Progenitor cell of endocrine pancreas (in vitro differentiated cells): Measurements from ENCODE around the gene HDAC8. TPM values are rescaled to one million over a fixed set of nuclear protein-coding genes. Genes with fewer than 3 reads are reported as not detected.
"Not testable (repeated sequence)": the region's sequence is repeated elsewhere in the genome, so short reads cannot be mapped to it uniquely, and the experiment has no call there.

ENCODE experiments used
- DNase-seq: peaks from one replicate; pipeline ENCODE4 v3.0.0; 2021; ENCODE audit warnings: low spot score; ENCODE audit not compliant: unreplicated experiment
- H3K27ac Mint-ChIP-seq: 2 replicates; pipeline ENCODE4 v1.8.0; 2021; ENCODE audit warnings: mild to moderate bottlenecking, moderate library complexity, mixed read lengths
- H3K27me3 Mint-ChIP-seq: 2 replicates; pipeline ENCODE4 v1.8.0; 2021; ENCODE audit warnings: mixed read lengths
- H3K36me3 Mint-ChIP-seq: 2 replicates; pipeline ENCODE4 v1.8.0; 2022; ENCODE audit warnings: mixed read lengths; ENCODE audit not compliant: insufficient read depth
- H3K4me1 Mint-ChIP-seq: 2 replicates; pipeline ENCODE4 v1.8.0; 2021; ENCODE audit warnings: low read depth, mixed read lengths
- H3K4me3 Mint-ChIP-seq: 2 replicates; pipeline ENCODE4 v1.8.0; 2021; ENCODE audit warnings: low read depth, mild to moderate bottlenecking, moderate library complexity, mixed read lengths
- H3K9me3 Mint-ChIP-seq: 2 replicates; pipeline ENCODE4 v1.8.0; 2021; ENCODE audit warnings: low read depth, mixed read lengths
- CTCF ChIP-seq: fragments of 200-600 bp; sonication (generic); IDR thresholded peaks from one replicate; pipeline ENCODE4 v1.5.0; 2021; ENCODE audit warnings: antibody characterized with exemption, mild to moderate bottlenecking; ENCODE audit not compliant: unreplicated experiment
- total RNA-seq: library from RNA; stranded (reverse); gene quantifications from 2 replicates; pipeline ENCODE4 v1.2.1, GENCODE V29; 2021

The HDAC8 gene
- total RNA-seq, 1 donor from 2014 or later, result 38.4 TPM

- H3K9me3 Mint-ChIP-seq, result peaks cover 49% of the 10 kb centered on the region
- H3K4me1 Mint-ChIP-seq, result no peaks in the 10 kb centered on the region
- no peaks in the 10 kb centered on the region for H3K27me3 Mint-ChIP-seq
- H3K36me3 Mint-ChIP-seq, result peaks cover 3% of the 10 kb centered on the region
- no peak for DNase-seq
- TF ChIP-seq CTCF, result no peak
- H3K27ac Mint-ChIP-seq, result no peak overlapping the region
- no peak overlapping the region for H3K4me3 Mint-ChIP-seq
Observed at GRCh38 chrX:72526534-72527508, 45.8 kb downstream of the HDAC8 start.

- TF ChIP-seq CTCF, result no peak
- no peak for DNase-seq
- Mint-ChIP-seq H3K9me3 (peaks cover 41% of the 10 kb centered on the region), H3K36me3 (peaks cover 13% of the 10 kb centered on the region), H3K4me1 (peaks cover 2% of the 10 kb centered on the region), H3K4me3 (no peak overlapping the region), H3K27me3 (no peaks in the 10 kb centered on the region), H3K27ac (no peak overlapping the region)
Observed at GRCh38 chrX:72498782-72499181, 73.9 kb downstream of the HDAC8 start.

GRCh38 chrX:72495046-72495445, 77.6 kb downstream of the HDAC8 start:
- no peaks in the 10 kb centered on the region for H3K27me3 Mint-ChIP-seq
- peaks cover 2% of the 10 kb centered on the region for H3K4me1 Mint-ChIP-seq
- H3K36me3 Mint-ChIP-seq, result peaks cover 19% of the 10 kb centered on the region
- no peak overlapping the region for H3K27ac Mint-ChIP-seq
- H3K9me3 Mint-ChIP-seq, result peaks cover 39% of the 10 kb centered on the region
- DNase-seq, result no peak
- no peak for TF ChIP-seq CTCF
- no peak overlapping the region for H3K4me3 Mint-ChIP-seq

GRCh38 chrX:72492499-72492898, 80.1 kb downstream of the HDAC8 start:
- Mint-ChIP-seq H3K9me3 (peaks cover 24% of the 10 kb centered on the region), H3K27ac (no peak overlapping the region), H3K27me3 (no peaks in the 10 kb centered on the region), H3K36me3 (peaks cover 16% of the 10 kb centered on the region), H3K4me3 (no peak overlapping the region), H3K4me1 (peaks cover 2% of the 10 kb centered on the region)
- TF ChIP-seq CTCF, result no peak
- DNase-seq, result no peak

- H3K4me3 Mint-ChIP-seq, DNase-seq, H3K27me3 Mint-ChIP-seq, H3K4me1 Mint-ChIP-seq, H3K27ac Mint-ChIP-seq: not testable (repeated sequence)
- H3K9me3 Mint-ChIP-seq, result peaks cover 19% of the 10 kb centered on the region
- peaks cover 18% of the 10 kb centered on the region for H3K36me3 Mint-ChIP-seq
Observed at GRCh38 chrX:72490221-72490620, 82.4 kb downstream of the HDAC8 start.

- TF ChIP-seq CTCF, result no peak
- Mint-ChIP-seq H3K9me3 (peaks cover 10% of the 10 kb centered on the region), H3K36me3 (peaks cover 12% of the 10 kb centered on the region)
Observed at GRCh38 chrX:72487661-72488060, 85.0 kb downstream of the HDAC8 start.

More at GRCh38 chrX:72487661-72488060, 85.0 kb downstream of the HDAC8 start:
- no peaks in the 10 kb centered on the region for H3K4me1 Mint-ChIP-seq
- DNase-seq, result no peak
- H3K4me3 Mint-ChIP-seq, result no peak overlapping the region
- no peak overlapping the region for H3K27ac Mint-ChIP-seq
- no peaks in the 10 kb centered on the region for H3K27me3 Mint-ChIP-seq
